GM13976 (cell line): ENCODE data around the gene CHRNE.

Source experiments
- DNase-seq: peaks from one replicate; pipeline ENCODE4 v3.0.0; 2012; ENCODE audit warnings: low spot score
- in situ Hi-C: fragments of 300-500 bp; cut with MboI; formaldehyde crosslinking; loops from one replicate; pipeline ENCODE4 v1.12.0; 2022; ENCODE audit warnings: low sequenced_read_pairs, mixed read lengths, inconsistent platforms; ENCODE audit not compliant: unreplicated experiment
- TF ChIP-seq, protein P1 (sequence below): IDR thresholded peaks from 2 replicates; pipeline ENCODE4 v1.5.1; 2012; ENCODE audit warnings: borderline replicate concordance, mild to moderate bottlenecking; ENCODE audit not compliant: insufficient read depth; ENCODE audit errors: extremely low read depth, missing control alignments, control extremely low read depth

The CHRNE gene

GRCh38 chr17:4902540-4902939 is 358 bp downstream of the CHRNE start:
- in situ Hi-C loops: no loop called here
- no peak for DNase-seq
- TF ChIP-seq, protein P1, sequence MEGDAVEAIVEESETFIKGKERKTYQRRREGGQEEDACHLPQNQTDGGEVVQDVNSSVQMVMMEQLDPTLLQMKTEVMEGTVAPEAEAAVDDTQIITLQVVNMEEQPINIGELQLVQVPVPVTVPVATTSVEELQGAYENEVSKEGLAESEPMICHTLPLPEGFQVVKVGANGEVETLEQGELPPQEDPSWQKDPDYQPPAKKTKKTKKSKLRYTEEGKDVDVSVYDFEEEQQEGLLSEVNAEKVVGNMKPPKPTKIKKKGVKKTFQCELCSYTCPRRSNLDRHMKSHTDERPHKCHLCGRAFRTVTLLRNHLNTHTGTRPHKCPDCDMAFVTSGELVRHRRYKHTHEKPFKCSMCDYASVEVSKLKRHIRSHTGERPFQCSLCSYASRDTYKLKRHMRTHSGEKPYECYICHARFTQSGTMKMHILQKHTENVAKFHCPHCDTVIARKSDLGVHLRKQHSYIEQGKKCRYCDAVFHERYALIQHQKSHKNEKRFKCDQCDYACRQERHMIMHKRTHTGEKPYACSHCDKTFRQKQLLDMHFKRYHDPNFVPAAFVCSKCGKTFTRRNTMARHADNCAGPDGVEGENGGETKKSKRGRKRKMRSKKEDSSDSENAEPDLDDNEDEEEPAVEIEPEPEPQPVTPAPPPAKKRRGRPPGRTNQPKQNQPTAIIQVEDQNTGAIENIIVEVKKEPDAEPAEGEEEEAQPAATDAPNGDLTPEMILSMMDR: no peak

DNA sequence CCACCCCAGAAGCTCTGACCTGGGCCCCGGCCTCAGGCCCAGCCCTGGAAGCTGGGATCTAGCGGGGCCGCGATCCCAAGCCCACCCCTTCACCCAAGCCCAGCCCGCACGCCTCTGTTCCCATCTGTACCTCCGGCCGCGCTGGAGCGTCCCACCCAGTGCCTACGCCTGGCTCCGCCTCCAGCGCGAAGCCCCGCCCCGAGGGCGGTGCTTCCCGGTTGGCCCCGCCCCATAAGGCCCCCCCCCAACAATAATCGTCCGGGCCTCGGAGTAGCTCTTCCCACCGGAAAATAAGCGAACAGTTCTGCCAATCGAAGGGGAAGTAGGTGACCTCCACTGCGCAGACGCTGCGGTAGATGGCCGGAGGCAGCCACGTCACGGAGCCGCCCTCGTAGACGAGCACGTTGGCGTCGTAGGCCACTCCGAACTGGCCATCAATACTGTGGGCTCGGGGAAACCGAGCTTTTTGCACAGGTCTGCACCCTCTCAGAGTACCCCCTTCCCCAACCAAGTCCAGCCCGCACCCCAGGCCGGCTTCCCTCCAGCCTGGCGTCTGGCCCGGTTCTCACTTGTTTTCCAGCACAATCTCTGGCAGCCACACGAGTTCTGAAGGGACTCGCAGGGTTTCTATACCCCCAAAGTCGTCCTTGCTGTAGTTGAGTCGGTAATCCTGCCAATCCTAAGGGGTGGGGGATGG is 1.1 kb downstream of the CHRNE start:
- TF ChIP-seq, protein P1: no peak
- no peak for DNase-seq
- in situ Hi-C loops: no loop called here

DNA sequence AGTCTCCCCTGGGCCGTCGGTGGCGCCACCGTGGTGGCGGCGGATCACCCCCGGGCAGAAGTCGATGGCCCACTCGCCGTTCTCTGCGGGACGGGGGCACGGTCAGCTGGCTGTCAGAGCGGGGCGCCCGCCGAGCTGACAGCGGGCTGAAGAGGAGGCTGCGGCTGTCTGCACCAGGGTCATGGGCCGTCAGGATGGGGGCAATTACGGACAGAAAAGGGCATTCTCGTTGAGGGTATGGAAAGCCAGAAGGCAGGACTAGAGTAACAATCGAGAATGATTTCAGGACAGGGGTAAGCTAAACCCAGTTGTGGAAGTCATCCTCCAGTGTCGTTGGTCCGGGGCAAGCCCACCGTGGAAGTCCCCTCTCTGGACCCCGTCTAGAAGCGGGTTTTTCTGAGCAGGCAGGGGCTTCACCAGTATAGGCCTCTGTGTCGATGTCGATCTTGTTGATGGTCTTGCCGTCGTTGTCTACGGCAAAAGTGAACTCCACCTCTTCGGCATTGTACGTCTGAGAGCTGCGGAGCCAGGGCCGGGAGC is 1.7 kb downstream of the CHRNE start:
- in situ Hi-C loops: no loop called here
- TF ChIP-seq, protein P1: no peak
- DNase-seq: no peak

DNA sequence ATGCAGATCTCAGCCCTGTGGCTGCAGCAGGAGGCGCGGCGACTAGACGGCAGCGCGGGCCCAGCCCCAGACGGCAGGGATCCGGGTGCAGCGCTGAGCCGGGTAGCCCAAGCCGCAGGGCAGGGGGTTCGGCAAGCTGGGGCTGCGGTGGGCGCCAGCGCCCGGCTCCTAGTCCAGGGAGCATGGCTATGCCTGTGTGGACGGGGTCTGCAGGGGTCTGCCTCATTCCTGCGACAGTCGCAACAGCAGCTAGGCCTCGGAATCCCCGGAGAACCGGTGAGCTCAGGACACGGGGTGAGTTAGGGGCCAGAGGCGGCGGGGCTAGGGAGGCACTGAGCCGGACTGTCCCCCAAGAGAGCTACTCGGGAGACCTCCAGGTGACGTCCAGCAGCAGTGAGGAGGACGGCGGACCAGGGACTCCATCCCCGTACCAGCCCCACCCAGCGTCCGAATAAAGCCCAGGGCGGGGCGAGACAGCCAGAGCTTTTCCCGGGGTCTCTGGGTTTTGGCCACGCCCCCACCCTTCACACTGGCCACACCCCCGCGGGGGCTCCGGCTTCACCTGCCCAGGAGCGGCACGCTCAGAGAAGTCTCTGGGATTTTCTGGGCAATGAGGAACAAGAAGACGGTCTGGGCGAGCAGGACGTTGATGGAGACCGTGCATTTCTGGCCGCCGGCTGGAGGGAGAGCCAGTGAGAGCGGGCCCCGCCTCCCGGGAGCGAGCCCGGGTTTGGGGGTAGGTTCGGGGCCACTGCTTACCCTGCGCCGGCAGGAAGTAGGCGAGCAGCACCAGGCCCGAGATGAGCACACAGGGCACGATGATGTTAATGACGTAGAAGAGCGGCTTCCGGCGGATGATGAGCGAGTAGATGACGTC is 2.4 kb downstream of the CHRNE start:
- in situ Hi-C loops: no loop called here
- DNase-seq: no peak
- TF ChIP-seq, protein P1: no peak

GRCh38 chr17:4899341-4900230 is 3.3 kb downstream of the CHRNE start, which contains the start of gene C17orf107:
C17orf107 (plus strand) TSS chr17:4899536; CDS start chr17:4899763, 227 bp downstream.
- in situ Hi-C loops: no loop called here
- TF ChIP-seq, protein P1: no peak
- DNase-seq: peak; percentile 93

DNA sequence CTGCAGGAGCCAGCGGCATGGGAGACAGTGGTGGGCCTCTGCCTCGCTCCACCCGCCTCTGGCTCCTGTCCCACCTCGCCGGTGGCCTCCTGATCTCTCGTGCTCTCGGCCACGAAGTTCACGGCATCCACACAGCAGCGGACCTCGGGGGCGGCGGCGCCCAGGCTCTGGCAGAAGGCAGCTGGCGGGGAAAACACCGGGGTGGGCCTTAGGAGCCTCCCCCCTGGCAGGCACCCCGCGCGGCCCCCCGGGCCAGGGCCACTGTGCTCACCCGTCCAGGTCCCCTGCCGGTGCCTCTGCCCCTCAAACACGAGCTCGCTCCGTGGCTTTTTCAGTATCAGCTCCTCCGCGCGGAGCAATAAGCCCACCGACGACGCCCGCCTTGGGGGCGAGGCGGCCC is 4.0 kb downstream of the CHRNE start:
- TF ChIP-seq, protein P1: no peak
- in situ Hi-C loops: no loop called here

More for the DNA sequence above, 4.0 kb downstream of the CHRNE start:
- DNase-seq: no peak
